HG03432 (cell line): ENCODE data around the gene NKD2.
"Not testable (repeated sequence)": the region's sequence is repeated elsewhere in the genome, so short reads cannot be mapped to it uniquely, and the experiment has no call there.

Experiments used
- ATAC-seq: cut with Tn5 transposase; IDR thresholded peaks from one replicate; pipeline ENCODE4 v1.9.1; 2021; ENCODE audit warnings: mild to moderate bottlenecking, moderate library complexity; ENCODE audit not compliant: unreplicated experiment

The NKD2 gene

GRCh38 chr5:1012313-1012841, 3.8 kb downstream of the NKD2 start:
- no peak for ATAC-seq

GRCh38 chr5:1012900-1013237, 4.3 kb downstream of the NKD2 start:
- ATAC-seq: no peak

- no peak for ATAC-seq
Measured at GRCh38 chr5:1013238-1013947, 4.8 kb downstream of the NKD2 start.

GRCh38 chr5:1013948-1014301, 5.3 kb downstream of the NKD2 start:
- ATAC-seq: no peak

- no peak for ATAC-seq
Measured at GRCh38 chr5:1014346-1014745, 5.7 kb downstream of the NKD2 start.

- no peak for ATAC-seq
Measured at GRCh38 chr5:1014781-1015221, 6.2 kb downstream of the NKD2 start.

- ATAC-seq: no peak
Measured at GRCh38 chr5:1015507-1015906, 6.9 kb downstream of the NKD2 start.

- no peak for ATAC-seq
Measured at GRCh38 chr5:1016036-1016435, 7.4 kb downstream of the NKD2 start.

- no peak for ATAC-seq
Measured at GRCh38 chr5:1016476-1016875, 7.9 kb downstream of the NKD2 start.

- ATAC-seq: no peak
Measured at GRCh38 chr5:1017056-1017455, 8.5 kb downstream of the NKD2 start.

- ATAC-seq: no peak
Measured at GRCh38 chr5:1017691-1018455, 9.3 kb downstream of the NKD2 start.

- ATAC-seq: no peak
Measured at GRCh38 chr5:1018596-1018995, 10.0 kb downstream of the NKD2 start.

- no peak for ATAC-seq
Measured at GRCh38 chr5:1019001-1019905, 10.7 kb downstream of the NKD2 start.

- ATAC-seq: no peak
Measured at GRCh38 chr5:1020452-1020961, 11.9 kb downstream of the NKD2 start.

GRCh38 chr5:1021136-1021968, 12.8 kb downstream of the NKD2 start:
- ATAC-seq: no peak

- not testable (repeated sequence) for ATAC-seq
Measured at GRCh38 chr5:1021969-1022336, 13.4 kb downstream of the NKD2 start.

- no peak for ATAC-seq
Measured at GRCh38 chr5:1026700-1027621, 18.4 kb downstream of the NKD2 start.

- no peak for ATAC-seq
Measured at GRCh38 chr5:1027631-1028441, 19.2 kb downstream of the NKD2 start.
